Inflammatory macrophage treated with lipopolysaccharide for 1 hour (primary cell): ENCODE data around the gene AP1B1.
"Not testable (repeated sequence)": the region's sequence is repeated elsewhere in the genome, so short reads cannot be mapped to it uniquely, and the experiment has no call there.

ENCODE experiments used
- DNase-seq, 2 donors: peaks; one replicate each; pipeline ENCODE4 v3.0.0-alpha.2; 2020 to 2022

The AP1B1 gene

GRCh38 chr22:29387921-29388758, at the start of gene AP1B1:
Gene AP1B1 (minus strand): TSS chr22:29388570. CDS start chr22:29367243, 21,327 bp downstream.
- DNase-seq = peak; percentile 92 to 93

- DNase-seq = no peak
Measured at GRCh38 chr22:29435236-29436136, 47.1 kb upstream of the AP1B1 start.

- DNase-seq = no peak
Measured at GRCh38 chr22:29434288-29434687, 45.9 kb upstream of the AP1B1 start.

- no peak for DNase-seq
Measured at GRCh38 chr22:29433856-29434255, 45.5 kb upstream of the AP1B1 start.

GRCh38 chr22:29431986-29432385, 43.6 kb upstream of the AP1B1 start:
- no peak for DNase-seq

- no peak for DNase-seq
Measured at GRCh38 chr22:29427176-29427760, 38.9 kb upstream of the AP1B1 start.

- DNase-seq = no peak
Measured at GRCh38 chr22:29426476-29426875, 38.1 kb upstream of the AP1B1 start.

- DNase-seq = not testable (repeated sequence)
Measured at GRCh38 chr22:29418704-29419103, 30.3 kb upstream of the AP1B1 start.

- peak; percentile 69 to 76 for DNase-seq
Measured at GRCh38 chr22:29414951-29415591, 26.7 kb upstream of the AP1B1 start.

GRCh38 chr22:29412772-29413171, 24.4 kb upstream of the AP1B1 start:
- peak in 1 of 2 donors; percentile 15 for DNase-seq

GRCh38 chr22:29411569-29412211, 23.3 kb upstream of the AP1B1 start:
- DNase-seq = peak; percentile 30 to 35

GRCh38 chr22:29408940-29409339, 20.6 kb upstream of the AP1B1 start:
- DNase-seq = peak; percentile 10 to 13

- not testable (repeated sequence) for DNase-seq
Measured at GRCh38 chr22:29401538-29401937, 13.2 kb upstream of the AP1B1 start.

GRCh38 chr22:29400576-29400975, 12.2 kb upstream of the AP1B1 start:
- no peak for DNase-seq

GRCh38 chr22:29397791-29398190, 9.4 kb upstream of the AP1B1 start:
- no peak for DNase-seq

- no peak for DNase-seq
Measured at GRCh38 chr22:29396126-29396525, 7.8 kb upstream of the AP1B1 start.

GRCh38 chr22:29394931-29395581, 6.7 kb upstream of the AP1B1 start:
- peak; percentile 52 to 85 for DNase-seq

GRCh38 chr22:29393019-29393608, 4.7 kb upstream of the AP1B1 start:
- peak in 1 of 2 donors; percentile 56 for DNase-seq

GRCh38 chr22:29391546-29391945, 3.2 kb upstream of the AP1B1 start:
- no peak for DNase-seq

GRCh38 chr22:29390270-29390669, 1.9 kb upstream of the AP1B1 start:
- DNase-seq = no peak

- no peak for DNase-seq
Measured at GRCh38 chr22:29388759-29389090, 355 bp upstream of the AP1B1 start.
